Astrocyte (in vitro differentiated cells and primary cell): ENCODE measurements around the gene HOXA10.

Source experiments
- CTCF ChIP-seq: IDR thresholded peaks from 2 replicates; pipeline ENCODE4 v1.5.1; 2011; ENCODE audit warnings: low read depth, mild to moderate bottlenecking, inconsistent platforms, low read length, moderate library complexity; ENCODE audit not compliant: insufficient read depth
- EZH2 ChIP-seq: IDR thresholded peaks from 2 replicates; pipeline ENCODE4 v1.6.1; 2012; ENCODE audit warnings: mild to moderate bottlenecking, low read length, inconsistent platforms; ENCODE audit not compliant: insufficient read depth

GRCh38 chr7:27123007-27123476, 51.1 kb downstream of the HOXA10 start:
- no peak for TF ChIP-seq CTCF
- no peak for TF ChIP-seq EZH2
